SW 1271 (cell line): ENCODE measurements around the gene ISG20L2.

ENCODE experiments used
- DNase-seq, 2 experiments: peaks; one replicate each; lab custom pipeline; 2025; lab: John Stamatoyannopoulos, UW

ISG20L2 gene

GRCh38 chr1:156689035-156689952 lies 39.3 kb downstream of the ISG20L2 start:
- DNase-seq: peak; percentile 32 to 52

GRCh38 chr1:156684227-156684782 lies 44.3 kb downstream of the ISG20L2 start:
- no peak for DNase-seq

- DNase-seq: no peak
These were observed 46.2 kb downstream of the ISG20L2 start for GRCh38 chr1:156682166-156682890.

- DNase-seq: no peak
These were observed 47.2 kb downstream of the ISG20L2 start for GRCh38 chr1:156681196-156681960.

GRCh38 chr1:156680056-156680455 lies 48.5 kb downstream of the ISG20L2 start:
- DNase-seq: no peak

- peak in 1 of 2 experiments; percentile 48 for DNase-seq
These were observed 50.7 kb downstream of the ISG20L2 start for GRCh38 chr1:156677616-156678596.

- no peak for DNase-seq
These were observed 51.5 kb downstream of the ISG20L2 start, which contains the start of gene NES for GRCh38 chr1:156676820-156677615. NES (minus strand) TSS chr1:156677407; CDS start chr1:156677264, 143 bp downstream.

GRCh38 chr1:156676114-156676819 lies 52.3 kb downstream of the ISG20L2 start:
- DNase-seq: no peak

GRCh38 chr1:156675210-156676113 lies 53.1 kb downstream of the ISG20L2 start:
- DNase-seq: no peak

- no peak for DNase-seq
These were observed 55.0 kb downstream of the ISG20L2 start for GRCh38 chr1:156673387-156674121.
